ENCODE data around the gene COL23A1.

- TF ChIP-seq CTCF (conservative IDR thresholded peaks at IDR 0.05; ENCODE audit: low read depth, low read length) (no peak), EZH2phosphoT487 (IDR thresholded peaks at IDR 0.05; ENCODE audit: borderline replicate concordance, low read length) (no peak)
Observed at GRCh38 chr5:178355671-178356070, 234.5 kb downstream of the COL23A1 start.

All from PC-3 (cell line).